SK-N-SH (cell line): ENCODE measurements around the gene AANAT. TPM values are rescaled to one million over a fixed set of nuclear protein-coding genes. Genes with fewer than 3 reads are reported as not detected.

Source experiments
- CTCF ChIA-PET: fragments of 300-600, 350-600 bp; formaldehyde crosslinking; extraction: SDS; loops from one replicate; lab custom pipeline; 2021; lab: Yijun Ruan, JAX
- POLR2A ChIA-PET: fragments of 350-600 bp; sonication (Branson Sonifier 250); formaldehyde crosslinking; extraction: SDS; loops from one replicate; lab custom pipeline; 2020; ENCODE audit warnings: antibody characterized with exemption, inconsistent platforms; lab: Yijun Ruan, JAX
- DNase-seq: peaks from one replicate; pipeline ENCODE4 v3.0.0; 2012
- H2AFZ ChIP-seq: fragments of 200-600 bp; sonication (generic); 2 replicates; pipeline ENCODE4 v1.8.1; 2016; ENCODE audit warnings: antibody characterized with exemption, mild to moderate bottlenecking, low read depth
- H3F3A ChIP-seq: fragments of 200-600 bp; sonication (generic); replicated peaks from 2 replicates; pipeline ENCODE3; 2016; ENCODE audit warnings: antibody characterized with exemption, mild to moderate bottlenecking; ENCODE audit not compliant: insufficient read depth
- H3K27ac ChIP-seq, 2 experiments: fragments of 200-500 bp in 1 of 2; fragments of 200-600 bp in 1 of 2; sonication (Bioruptor generic) in 1 of 2; sonication (generic), shearing (Covaris generic) in 1 of 2; 2 replicates each; pipeline versions ENCODE4 v1.5.1 to v1.6.1; 2014 to 2016; ENCODE audit warnings: low read depth in 2 of 2, inconsistent platforms in 1 of 2, low read length in 1 of 2, mild to moderate bottlenecking in 1 of 2, mixed read lengths in 1 of 2
- H3K27me3 ChIP-seq: fragments of 200-600 bp; sonication (generic), shearing (Covaris generic); 2 replicates; pipeline ENCODE4 v1.6.1; 2016; ENCODE audit warnings: mixed run types; ENCODE audit not compliant: insufficient read depth
- H3K36me3 ChIP-seq, 2 experiments: fragments of 200-500 bp in 1 of 2; fragments of 200-600 bp in 1 of 2; sonication (Bioruptor generic) in 1 of 2; sonication (generic) in 1 of 2; replicated peaks in 1 of 2; 2 replicates each; pipeline versions ENCODE3 to v1.5.1; 2014 to 2016; ENCODE audit warnings: low read length in 1 of 2, mild to moderate bottlenecking in 1 of 2; ENCODE audit not compliant: insufficient read depth in 2 of 2, control insufficient read depth in 1 of 2
- H3K4me1 ChIP-seq, 2 experiments: fragments of 200-500 bp in 1 of 2; fragments of 200-600 bp in 1 of 2; sonication (Bioruptor generic) in 1 of 2; sonication (generic), shearing (Covaris generic) in 1 of 2; 2 replicates each; pipeline versions ENCODE4 v1.5.1 to v1.6.1; 2014 to 2016; ENCODE audit warnings: low read depth in 1 of 2, low read length in 1 of 2, mixed run types in 1 of 2; ENCODE audit not compliant: insufficient read depth in 2 of 2, control insufficient read depth in 1 of 2
- H3K4me2 ChIP-seq: fragments of 200-600 bp; sonication (generic), shearing (Covaris generic); 2 replicates; pipeline ENCODE4 v1.6.1; 2017; ENCODE audit warnings: mixed run types
- H3K4me3 ChIP-seq, 2 experiments: fragments of 200-500 bp in 1 of 2; fragments of 200-600 bp in 1 of 2; sonication (Bioruptor generic) in 1 of 2; sonication (generic), shearing (Covaris generic) in 1 of 2; 2 replicates each; pipeline versions ENCODE4 v1.5.1 to v1.8.1; 2014 to 2016; ENCODE audit warnings: low read depth in 2 of 2, inconsistent platforms in 1 of 2, low read length in 1 of 2, mild to moderate bottlenecking in 1 of 2, mixed read lengths in 1 of 2, moderate library complexity in 1 of 2
- H3K79me2 ChIP-seq: fragments of 200-600 bp; sonication (generic); 2 replicates; pipeline ENCODE4 v1.8.1; 2017; ENCODE audit warnings: mild to moderate bottlenecking; ENCODE audit not compliant: insufficient read depth
- H3K9ac ChIP-seq: fragments of 200-600 bp; sonication (generic); 2 replicates; pipeline ENCODE4 v1.6.1; 2017; ENCODE audit warnings: mixed run types
- H3K9me2 ChIP-seq: fragments of 200-600 bp; sonication (generic); 2 replicates; pipeline ENCODE4 v1.6.1; 2017; ENCODE audit warnings: mixed run types
- H3K9me3 ChIP-seq: fragments of 200-600 bp; sonication (generic); 2 replicates; pipeline ENCODE4 v1.6.1; 2017; ENCODE audit warnings: mixed run types, mild to moderate bottlenecking, moderate library complexity
- H4K20me1 ChIP-seq: fragments of 200-600 bp; sonication (generic); 2 replicates; pipeline ENCODE4 v1.6.1; 2017; ENCODE audit warnings: mild to moderate bottlenecking, mixed run types; ENCODE audit not compliant: insufficient read depth
- ELF1 ChIP-seq: IDR thresholded peaks from 2 replicates; pipeline ENCODE4 v1.4.0; 2012
- EZH2phosphoT487 ChIP-seq: fragments of 200-600 bp; sonication (generic); IDR thresholded peaks from 2 replicates; pipeline ENCODE4 v1.6.1; 2017; ENCODE audit warnings: low read depth, mixed run types, mild to moderate bottlenecking, antibody characterized with exemption, moderate library complexity, borderline replicate concordance
- FOSL2 ChIP-seq: IDR thresholded peaks from 2 replicates; pipeline ENCODE4 v1.4.0; 2012; ENCODE audit warnings: low read depth, mild to moderate bottlenecking, moderate library complexity, borderline replicate concordance
- FOXM1 ChIP-seq: IDR thresholded peaks from 2 replicates; pipeline ENCODE4 v1.4.0; 2012; ENCODE audit warnings: low read depth, mild to moderate bottlenecking
- IRF3 ChIP-seq: fragments of 150-350 bp; IDR thresholded peaks from 2 replicates; pipeline ENCODE4 v1.6.1; 2016; ENCODE audit warnings: mild to moderate bottlenecking, low read depth, low read length
- JUND ChIP-seq: IDR thresholded peaks from 2 replicates; pipeline ENCODE4 v1.4.0; 2012
- MEF2A ChIP-seq: IDR thresholded peaks from 2 replicates; pipeline ENCODE4 v1.4.0; 2012; ENCODE audit warnings: low read depth, borderline replicate concordance
- MXI1 ChIP-seq: IDR thresholded peaks from 2 replicates; pipeline ENCODE4 v1.6.1; 2012; ENCODE audit warnings: mild to moderate bottlenecking, low read depth, low read length, improper control_type of control experiment
- NFIC ChIP-seq: IDR thresholded peaks from 2 replicates; pipeline ENCODE4 v1.4.0; 2012; ENCODE audit warnings: borderline replicate concordance
- POLR2AphosphoS5 ChIP-seq: IDR thresholded peaks from 2 replicates; pipeline ENCODE4 v1.6.1; 2012; ENCODE audit warnings: low read depth, low read length
- RAD21 ChIP-seq: IDR thresholded peaks from 2 replicates; pipeline ENCODE4 v1.6.1; 2012; ENCODE audit warnings: mild to moderate bottlenecking, low read length
- RFX5 ChIP-seq: IDR thresholded peaks from 2 replicates; pipeline ENCODE4 v1.6.1; 2012; ENCODE audit warnings: mild to moderate bottlenecking, improper control_type of control experiment, low read length
- SIN3A ChIP-seq: IDR thresholded peaks from 2 replicates; pipeline ENCODE4 v1.6.1; 2012; ENCODE audit warnings: low read depth, mild to moderate bottlenecking, low read length, moderate library complexity, borderline replicate concordance
- SMC3 ChIP-seq: IDR thresholded peaks from 2 replicates; pipeline ENCODE4 v1.6.1; 2012; ENCODE audit warnings: low read depth, low read length, improper control_type of control experiment
- TAF1 ChIP-seq: IDR thresholded peaks from 2 replicates; pipeline ENCODE4 v1.6.1; 2012; ENCODE audit warnings: low read depth, mild to moderate bottlenecking, low read length, moderate library complexity, borderline replicate concordance
- TEAD4 ChIP-seq: IDR thresholded peaks from 2 replicates; pipeline ENCODE4 v1.4.0; 2012; ENCODE audit warnings: mild to moderate bottlenecking, borderline replicate concordance; ENCODE audit not compliant: insufficient read depth
- YY1 ChIP-seq: IDR thresholded peaks from 2 replicates; pipeline ENCODE4 v1.4.0; 2012; ENCODE audit warnings: low read depth, mild to moderate bottlenecking
- WGBS: methylation state at CpG from one replicate; pipeline ENCODE4 v1.1.6; 2017; ENCODE audit warnings: low lambda C conversion rate; 5-methylcytosine and 5-hydroxymethylcytosine counted together
- polyA plus RNA-seq, 3 experiments: library from polyadenylated mRNA; depleted of rRNA; stranded (reverse); fragments of >200 nt; gene quantifications; 2 replicates each; pipeline ENCODE4 v1.2.3, GENCODE V29; 2012
- TF ChIP-seq, protein P1 (sequence below): IDR thresholded peaks from 2 replicates; pipeline ENCODE4 v1.4.0; 2012; ENCODE audit warnings: low read depth, borderline replicate concordance
- TF ChIP-seq, protein P2 (sequence below): fragments of 200-600 bp; sonication (generic); IDR thresholded peaks from 2 replicates; pipeline ENCODE4 v1.6.1; 2017; ENCODE audit warnings: antibody characterized with exemption, mild to moderate bottlenecking, moderate library complexity
- TF ChIP-seq, protein P3 (sequence below): IDR thresholded peaks from 2 replicates; pipeline ENCODE4 v1.6.1; 2012; ENCODE audit warnings: mild to moderate bottlenecking, low read depth, low read length, moderate library complexity

AANAT gene
- polyA plus RNA-seq, 1 of the 3 experiments (the other 2 are of a cell fraction): 0.26 TPM

DNA sequence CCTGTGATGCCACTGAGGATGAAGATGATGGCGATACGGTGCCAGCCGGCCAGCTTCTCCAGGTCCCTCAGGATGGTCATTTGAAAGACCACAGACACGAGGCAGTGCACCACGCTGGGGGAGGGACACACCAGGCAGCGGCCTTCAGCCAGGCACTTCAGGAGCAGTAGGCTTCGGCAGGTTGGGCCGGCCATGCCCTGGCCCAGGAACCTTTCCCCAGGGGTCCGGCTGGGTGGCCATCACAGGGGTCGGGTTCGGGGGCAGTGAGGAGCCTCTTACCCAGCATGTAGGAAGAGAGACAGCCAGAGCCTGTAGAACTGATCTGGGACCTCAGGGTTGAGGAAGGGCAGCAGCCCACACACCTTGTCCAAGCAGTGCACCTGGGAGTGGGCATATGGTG is 5.3 kb downstream of the AANAT start (continued):
- TF ChIP-seq FOSL2: no peak

- POLR2A ChIA-PET: no interaction called here
- Histone ChIP-seq H3K9me2 (no peaks in the 10 kb centered on the region), H3F3A (no peaks in the 10 kb centered on the region), H3K9me3 (no peaks in the 10 kb centered on the region), H3K4me2 (no peak overlapping the region), H2AFZ (no peak overlapping the region), H4K20me1 (no peaks in the 10 kb centered on the region), H3K4me1 (no peaks in the 10 kb centered on the region), H3K4me3 (no peak overlapping the region), H3K36me3 (peaks cover 0 to 25% of the 10 kb centered on the region in 2 experiments), H3K79me2 (no peaks in the 10 kb centered on the region), H3K9ac (no peak overlapping the region), H3K27ac (no peak overlapping the region), H3K27me3 (no peaks in the 10 kb centered on the region)
- 86% methylated on average over 17 of the region's 18 CpGs for WGBS
- peak; percentile 88 for DNase-seq
- no peak for TF ChIP-seq MXI1
- TF ChIP-seq SMC3: peak; percentile 51; the same call in 1 of the 2 replicates
- TF ChIP-seq JUND: no peak
- TF ChIP-seq RAD21: peak; percentile 47
- TF ChIP-seq, protein P1, sequence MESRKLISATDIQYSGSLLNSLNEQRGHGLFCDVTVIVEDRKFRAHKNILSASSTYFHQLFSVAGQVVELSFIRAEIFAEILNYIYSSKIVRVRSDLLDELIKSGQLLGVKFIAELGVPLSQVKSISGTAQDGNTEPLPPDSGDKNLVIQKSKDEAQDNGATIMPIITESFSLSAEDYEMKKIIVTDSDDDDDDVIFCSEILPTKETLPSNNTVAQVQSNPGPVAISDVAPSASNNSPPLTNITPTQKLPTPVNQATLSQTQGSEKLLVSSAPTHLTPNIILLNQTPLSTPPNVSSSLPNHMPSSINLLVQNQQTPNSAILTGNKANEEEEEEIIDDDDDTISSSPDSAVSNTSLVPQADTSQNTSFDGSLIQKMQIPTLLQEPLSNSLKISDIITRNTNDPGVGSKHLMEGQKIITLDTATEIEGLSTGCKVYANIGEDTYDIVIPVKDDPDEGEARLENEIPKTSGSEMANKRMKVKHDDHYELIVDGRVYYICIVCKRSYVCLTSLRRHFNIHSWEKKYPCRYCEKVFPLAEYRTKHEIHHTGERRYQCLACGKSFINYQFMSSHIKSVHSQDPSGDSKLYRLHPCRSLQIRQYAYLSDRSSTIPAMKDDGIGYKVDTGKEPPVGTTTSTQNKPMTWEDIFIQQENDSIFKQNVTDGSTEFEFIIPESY: no peak
- TF ChIP-seq, protein P2, sequence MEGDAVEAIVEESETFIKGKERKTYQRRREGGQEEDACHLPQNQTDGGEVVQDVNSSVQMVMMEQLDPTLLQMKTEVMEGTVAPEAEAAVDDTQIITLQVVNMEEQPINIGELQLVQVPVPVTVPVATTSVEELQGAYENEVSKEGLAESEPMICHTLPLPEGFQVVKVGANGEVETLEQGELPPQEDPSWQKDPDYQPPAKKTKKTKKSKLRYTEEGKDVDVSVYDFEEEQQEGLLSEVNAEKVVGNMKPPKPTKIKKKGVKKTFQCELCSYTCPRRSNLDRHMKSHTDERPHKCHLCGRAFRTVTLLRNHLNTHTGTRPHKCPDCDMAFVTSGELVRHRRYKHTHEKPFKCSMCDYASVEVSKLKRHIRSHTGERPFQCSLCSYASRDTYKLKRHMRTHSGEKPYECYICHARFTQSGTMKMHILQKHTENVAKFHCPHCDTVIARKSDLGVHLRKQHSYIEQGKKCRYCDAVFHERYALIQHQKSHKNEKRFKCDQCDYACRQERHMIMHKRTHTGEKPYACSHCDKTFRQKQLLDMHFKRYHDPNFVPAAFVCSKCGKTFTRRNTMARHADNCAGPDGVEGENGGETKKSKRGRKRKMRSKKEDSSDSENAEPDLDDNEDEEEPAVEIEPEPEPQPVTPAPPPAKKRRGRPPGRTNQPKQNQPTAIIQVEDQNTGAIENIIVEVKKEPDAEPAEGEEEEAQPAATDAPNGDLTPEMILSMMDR: peak; percentile 53
- TF ChIP-seq POLR2AphosphoS5: no peak
- no peak for TF ChIP-seq ELF1
- no peak for TF ChIP-seq YY1
- no peak for TF ChIP-seq FOXM1
- no peak for TF ChIP-seq TEAD4
- TF ChIP-seq, protein P3, sequence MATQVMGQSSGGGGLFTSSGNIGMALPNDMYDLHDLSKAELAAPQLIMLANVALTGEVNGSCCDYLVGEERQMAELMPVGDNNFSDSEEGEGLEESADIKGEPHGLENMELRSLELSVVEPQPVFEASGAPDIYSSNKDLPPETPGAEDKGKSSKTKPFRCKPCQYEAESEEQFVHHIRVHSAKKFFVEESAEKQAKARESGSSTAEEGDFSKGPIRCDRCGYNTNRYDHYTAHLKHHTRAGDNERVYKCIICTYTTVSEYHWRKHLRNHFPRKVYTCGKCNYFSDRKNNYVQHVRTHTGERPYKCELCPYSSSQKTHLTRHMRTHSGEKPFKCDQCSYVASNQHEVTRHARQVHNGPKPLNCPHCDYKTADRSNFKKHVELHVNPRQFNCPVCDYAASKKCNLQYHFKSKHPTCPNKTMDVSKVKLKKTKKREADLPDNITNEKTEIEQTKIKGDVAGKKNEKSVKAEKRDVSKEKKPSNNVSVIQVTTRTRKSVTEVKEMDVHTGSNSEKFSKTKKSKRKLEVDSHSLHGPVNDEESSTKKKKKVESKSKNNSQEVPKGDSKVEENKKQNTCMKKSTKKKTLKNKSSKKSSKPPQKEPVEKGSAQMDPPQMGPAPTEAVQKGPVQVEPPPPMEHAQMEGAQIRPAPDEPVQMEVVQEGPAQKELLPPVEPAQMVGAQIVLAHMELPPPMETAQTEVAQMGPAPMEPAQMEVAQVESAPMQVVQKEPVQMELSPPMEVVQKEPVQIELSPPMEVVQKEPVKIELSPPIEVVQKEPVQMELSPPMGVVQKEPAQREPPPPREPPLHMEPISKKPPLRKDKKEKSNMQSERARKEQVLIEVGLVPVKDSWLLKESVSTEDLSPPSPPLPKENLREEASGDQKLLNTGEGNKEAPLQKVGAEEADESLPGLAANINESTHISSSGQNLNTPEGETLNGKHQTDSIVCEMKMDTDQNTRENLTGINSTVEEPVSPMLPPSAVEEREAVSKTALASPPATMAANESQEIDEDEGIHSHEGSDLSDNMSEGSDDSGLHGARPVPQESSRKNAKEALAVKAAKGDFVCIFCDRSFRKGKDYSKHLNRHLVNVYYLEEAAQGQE: no peak
- TF ChIP-seq MEF2A: no peak
- no peak for TF ChIP-seq EZH2phosphoT487
- TF ChIP-seq NFIC: no peak
- TF ChIP-seq SIN3A: no peak
- no peak for TF ChIP-seq IRF3
- TF ChIP-seq TAF1: no peak
- TF ChIP-seq RFX5: no peak
- CTCF ChIA-PET: interaction anchor here (1.0 to 56.8 kb wide), 4 partner anchors 2 to 50 kb away, joined by 3 to 1687 read pairs (median 848); partner anchors contain the start of genes AANAT, RHBDF2 and UBE2O
These were observed 6.2 kb downstream of the AANAT start for GRCh38 chr17:76473541-76473985.
